HepG2 (cell line): ENCODE data around the gene COQ5. TPM values are rescaled to one million over a fixed set of nuclear protein-coding genes. Genes with fewer than 3 reads are reported as not detected.

Experiments
- BORCS8-MEF2B ChIP-seq: sonication (generic); formaldehyde crosslinking; IDR thresholded peaks from 2 replicates; pipeline ENCODE4 v1.8.0; 2022; ENCODE audit warnings: mild to moderate bottlenecking, missing genetic modification reagents
- FOXA3 ChIP-seq: IDR thresholded peaks from 2 replicates; pipeline ENCODE4 v1.6.1; 2016; ENCODE audit warnings: missing genetic modification reagents, missing compliant biosample characterization
- FOXP1 ChIP-seq, 2 experiments: fragments of 450-650 bp in 1 of 2; IDR thresholded peaks; 2 replicates each; pipeline ENCODE4 v1.6.1; 2017 to 2018; ENCODE audit warnings: antibody characterized with exemption in 1 of 2
- HDAC1 ChIP-seq: sonication (generic); formaldehyde crosslinking; IDR thresholded peaks from 2 replicates; pipeline ENCODE4 v1.5.1; 2020; ENCODE audit warnings: mild to moderate bottlenecking, missing genetic modification reagents
- HES4 ChIP-seq: sonication (generic); formaldehyde crosslinking; IDR thresholded peaks from 2 replicates; pipeline ENCODE4 v1.9.0; 2021; ENCODE audit warnings: mild to moderate bottlenecking, missing genetic modification reagents, borderline replicate concordance
- JUN ChIP-seq: sonication (generic); formaldehyde crosslinking; IDR thresholded peaks from 2 replicates; pipeline ENCODE4 v1.4.0; 2020; ENCODE audit warnings: mild to moderate bottlenecking, missing genetic modification reagents
- MYC ChIP-seq: sonication (generic); formaldehyde crosslinking; IDR thresholded peaks from 2 replicates; pipeline ENCODE4 v1.9.0; 2021; ENCODE audit warnings: missing genetic modification reagents, borderline replicate concordance
- ONECUT2 ChIP-seq: sonication (generic); formaldehyde crosslinking; IDR thresholded peaks from 2 replicates; pipeline ENCODE4 v1.4.0; 2020; ENCODE audit warnings: missing genetic modification reagents
- PRMT3 ChIP-seq: sonication (generic); formaldehyde crosslinking; IDR thresholded peaks from 2 replicates; pipeline ENCODE4 v1.8.1; 2022; ENCODE audit warnings: low read depth, mild to moderate bottlenecking, moderate library complexity, missing genetic modification reagents, borderline replicate concordance
- REPIN1 ChIP-seq: sonication (generic); formaldehyde crosslinking; IDR thresholded peaks from 2 replicates; pipeline ENCODE4 v1.8.0; 2022; ENCODE audit warnings: missing genetic modification reagents, low read depth, mild to moderate bottlenecking, borderline replicate concordance
- SNAI1 ChIP-seq: sonication (generic); formaldehyde crosslinking; IDR thresholded peaks from 2 replicates; pipeline ENCODE4 v1.5.0; 2020; ENCODE audit warnings: mild to moderate bottlenecking, missing genetic modification reagents, borderline replicate concordance
- SP4 ChIP-seq: sonication (generic); formaldehyde crosslinking; IDR thresholded peaks from 2 replicates; pipeline ENCODE4 v1.8.1; 2023; ENCODE audit warnings: mild to moderate bottlenecking, missing genetic modification reagents
- SRSF1 ChIP-seq: fragments of 200-400 bp; formaldehyde crosslinking; optimal IDR thresholded peaks from 2 replicates; pipeline ENCODE3; 2017; ENCODE audit warnings: mild to moderate bottlenecking, low read depth, low read length, moderate library complexity
- YEATS4 ChIP-seq: sonication (generic); formaldehyde crosslinking; IDR thresholded peaks from 2 replicates; pipeline ENCODE4 v1.4.0; 2020; ENCODE audit warnings: missing genetic modification reagents, borderline replicate concordance
- ZMYM2 ChIP-seq: sonication (generic); formaldehyde crosslinking; IDR thresholded peaks from 2 replicates; pipeline ENCODE4 v1.8.0; 2022; ENCODE audit warnings: mild to moderate bottlenecking, missing genetic modification reagents
- ZNF263 ChIP-seq: sonication (generic); formaldehyde crosslinking; IDR thresholded peaks from 2 replicates; pipeline ENCODE4 v1.4.0; 2020; ENCODE audit warnings: missing genetic modification reagents
- ZNF274 ChIP-seq: sonication (generic); formaldehyde crosslinking; IDR thresholded peaks from 2 replicates; pipeline ENCODE4 v1.5.1; 2020; ENCODE audit warnings: mild to moderate bottlenecking, missing genetic modification reagents
- ZNF367 ChIP-seq: sonication (generic); formaldehyde crosslinking; IDR thresholded peaks from 2 replicates; pipeline ENCODE4 v1.4.0; 2020; ENCODE audit warnings: missing genetic modification reagents, borderline replicate concordance
- ZNF563 ChIP-seq: sonication (generic); formaldehyde crosslinking; IDR thresholded peaks from 2 replicates; pipeline ENCODE4 v1.8.0; 2022; ENCODE audit warnings: mild to moderate bottlenecking, moderate library complexity, missing genetic modification reagents
- polyA plus RNA-seq, 8 experiments: library from polyadenylated mRNA; depleted of rRNA in 3 of 8; stranded (reverse) in 7 of 8; unstranded in 1 of 8; fragments of >200 nt; fragmentation: Illumina TruSeq in 4 of 8; extraction: Trizol in 4 of 8; gene quantifications; 2 replicates each; pipeline versions ENCODE4 v1.2.1 to v1.2.3, GENCODE V29; 2011 to 2016; ENCODE audit warnings: low read depth in 4 of 8, missing spikeins in 1 of 8, mixed read lengths in 1 of 8; ENCODE audit not compliant: insufficient read depth in 1 of 8
- total RNA-seq, 5 experiments: library from RNA; depleted of rRNA; stranded (reverse); fragments of >200 nt; fragmentation: Illumina TruSeq; extraction: Trizol; gene quantifications; 2 replicates each; pipeline ENCODE4 v1.2.3, GENCODE V29; 2016; ENCODE audit warnings: low read depth in 1 of 5
- TF ChIP-seq, protein P1 (sequence below): IDR thresholded peaks from 2 replicates; pipeline ENCODE4 v1.6.1; 2012; ENCODE audit warnings: low read depth, low read length, improper control_type of control experiment
- TF ChIP-seq, protein P2 (sequence below): sonication (generic); formaldehyde crosslinking; IDR thresholded peaks from 2 replicates; pipeline ENCODE4 v1.4.0; 2020; ENCODE audit warnings: missing genetic modification reagents, borderline replicate concordance
- TF ChIP-seq, protein P3 (sequence below): sonication (generic); formaldehyde crosslinking; IDR thresholded peaks from 2 replicates; pipeline ENCODE4 v1.4.0; 2020; ENCODE audit warnings: missing genetic modification reagents

COQ5 gene
- total and polyA plus RNA-seq, 2 of the 13 experiments (the other 11 are each of a cell fraction or from before 2014, with no cell fraction given): 36.4 to 41.5 TPM

DNA sequence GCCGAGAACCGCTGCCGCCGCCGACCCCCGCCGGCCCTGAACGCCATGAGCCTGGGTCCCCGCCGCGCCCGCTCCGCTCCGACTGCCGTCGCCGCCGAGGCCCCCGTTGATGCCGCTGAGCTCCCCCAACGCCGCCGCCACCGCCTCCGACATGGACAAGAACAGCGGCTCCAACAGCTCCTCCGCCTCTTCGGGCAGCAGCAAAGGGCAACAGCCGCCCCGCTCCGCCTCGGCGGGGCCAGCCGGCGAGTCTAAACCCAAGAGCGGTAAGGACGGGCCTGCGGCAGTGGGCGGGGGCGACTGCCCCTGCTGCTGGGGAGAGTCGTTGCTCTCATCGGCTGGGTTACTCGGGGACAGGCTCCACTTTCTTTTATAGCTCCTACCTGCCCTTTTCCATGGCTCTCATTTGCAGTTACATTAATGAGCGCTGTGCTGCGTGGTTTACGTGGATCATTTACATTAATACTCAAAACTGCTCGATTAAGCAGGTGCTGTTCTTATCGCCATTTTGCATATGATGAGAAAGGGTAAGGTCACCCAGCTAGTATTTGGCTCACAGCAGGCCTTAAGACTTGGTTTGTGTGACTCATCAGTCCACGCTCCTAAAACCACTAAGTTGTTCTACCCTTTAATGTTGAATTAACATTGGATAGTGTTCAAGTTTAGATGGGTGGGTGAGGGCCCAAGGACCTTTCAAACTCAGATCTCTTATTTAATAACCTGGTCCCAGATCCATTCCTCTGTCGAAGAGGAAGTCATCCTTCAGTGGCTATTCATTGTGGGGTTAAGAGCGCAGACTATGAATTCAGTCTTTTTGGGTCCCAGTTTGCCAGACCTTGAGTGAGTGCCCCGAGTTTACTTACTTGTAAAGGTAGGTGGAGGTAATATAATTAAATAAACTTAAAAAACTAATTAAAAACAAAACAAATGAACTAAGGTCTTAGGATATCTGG lies 6.0 kb upstream of the COQ5 start (continued):
- TF ChIP-seq, protein P1, sequence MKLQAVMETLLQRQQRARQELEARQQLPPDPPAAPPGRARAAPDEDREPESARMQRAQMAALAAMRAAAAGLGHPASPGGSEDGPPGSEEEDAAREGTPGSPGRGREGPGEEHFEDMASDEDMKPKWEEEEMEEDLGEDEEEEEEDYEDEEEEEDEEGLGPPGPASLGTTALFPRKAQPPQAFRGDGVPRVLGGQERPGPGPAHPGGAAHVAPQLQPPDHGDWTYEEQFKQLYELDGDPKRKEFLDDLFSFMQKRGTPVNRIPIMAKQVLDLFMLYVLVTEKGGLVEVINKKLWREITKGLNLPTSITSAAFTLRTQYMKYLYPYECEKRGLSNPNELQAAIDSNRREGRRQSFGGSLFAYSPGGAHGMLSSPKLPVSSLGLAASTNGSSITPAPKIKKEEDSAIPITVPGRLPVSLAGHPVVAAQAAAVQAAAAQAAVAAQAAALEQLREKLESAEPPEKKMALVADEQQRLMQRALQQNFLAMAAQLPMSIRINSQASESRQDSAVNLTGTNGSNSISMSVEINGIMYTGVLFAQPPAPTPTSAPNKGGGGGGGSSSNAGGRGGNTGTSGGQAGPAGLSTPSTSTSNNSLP: no peak
- no peak for TF ChIP-seq JUN
- no peak for TF ChIP-seq SNAI1 (CRISPR knock-in tag)
- no peak for TF ChIP-seq ZNF263 (CRISPR knock-in tag)
- 0 out of 2 replicates have a peak, but pooled peaks have one; percentile 15 for TF ChIP-seq FOXA3 (CRISPR knock-in tag)
- TF ChIP-seq, protein P2, sequence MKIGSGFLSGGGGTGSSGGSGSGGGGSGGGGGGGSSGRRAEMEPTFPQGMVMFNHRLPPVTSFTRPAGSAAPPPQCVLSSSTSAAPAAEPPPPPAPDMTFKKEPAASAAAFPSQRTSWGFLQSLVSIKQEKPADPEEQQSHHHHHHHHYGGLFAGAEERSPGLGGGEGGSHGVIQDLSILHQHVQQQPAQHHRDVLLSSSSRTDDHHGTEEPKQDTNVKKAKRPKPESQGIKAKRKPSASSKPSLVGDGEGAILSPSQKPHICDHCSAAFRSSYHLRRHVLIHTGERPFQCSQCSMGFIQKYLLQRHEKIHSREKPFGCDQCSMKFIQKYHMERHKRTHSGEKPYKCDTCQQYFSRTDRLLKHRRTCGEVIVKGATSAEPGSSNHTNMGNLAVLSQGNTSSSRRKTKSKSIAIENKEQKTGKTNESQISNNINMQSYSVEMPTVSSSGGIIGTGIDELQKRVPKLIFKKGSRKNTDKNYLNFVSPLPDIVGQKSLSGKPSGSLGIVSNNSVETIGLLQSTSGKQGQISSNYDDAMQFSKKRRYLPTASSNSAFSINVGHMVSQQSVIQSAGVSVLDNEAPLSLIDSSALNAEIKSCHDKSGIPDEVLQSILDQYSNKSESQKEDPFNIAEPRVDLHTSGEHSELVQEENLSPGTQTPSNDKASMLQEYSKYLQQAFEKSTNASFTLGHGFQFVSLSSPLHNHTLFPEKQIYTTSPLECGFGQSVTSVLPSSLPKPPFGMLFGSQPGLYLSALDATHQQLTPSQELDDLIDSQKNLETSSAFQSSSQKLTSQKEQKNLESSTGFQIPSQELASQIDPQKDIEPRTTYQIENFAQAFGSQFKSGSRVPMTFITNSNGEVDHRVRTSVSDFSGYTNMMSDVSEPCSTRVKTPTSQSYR: no peak
- no peak for TF ChIP-seq ZNF367 (CRISPR knock-in tag)
- no peak for TF ChIP-seq HES4 (CRISPR knock-in tag)
- no peak for TF ChIP-seq ONECUT2 (CRISPR knock-in tag)
- no peak for TF ChIP-seq PRMT3 (CRISPR knock-in tag)
- TF ChIP-seq ZNF274: 0 out of 2 replicates have a peak, but pooled peaks have one; percentile 32
- TF ChIP-seq BORCS8-MEF2B (CRISPR knock-in tag): peak; percentile 44; the same call in 1 of the 2 replicates
- TF ChIP-seq MYC: 0 out of 2 replicates have a peak, but pooled peaks have one; percentile 19
- TF ChIP-seq FOXP1 (IDR thresholded peaks at IDR 0.05): no peak
- TF ChIP-seq FOXP1 (CRISPR knock-in tag; IDR thresholded peaks at IDR 0.05): no peak
- TF ChIP-seq ZMYM2 (CRISPR knock-in tag): no peak
- TF ChIP-seq YEATS4 (CRISPR knock-in tag): no peak; the same call in 1 of the 2 replicates
- TF ChIP-seq, protein P3, sequence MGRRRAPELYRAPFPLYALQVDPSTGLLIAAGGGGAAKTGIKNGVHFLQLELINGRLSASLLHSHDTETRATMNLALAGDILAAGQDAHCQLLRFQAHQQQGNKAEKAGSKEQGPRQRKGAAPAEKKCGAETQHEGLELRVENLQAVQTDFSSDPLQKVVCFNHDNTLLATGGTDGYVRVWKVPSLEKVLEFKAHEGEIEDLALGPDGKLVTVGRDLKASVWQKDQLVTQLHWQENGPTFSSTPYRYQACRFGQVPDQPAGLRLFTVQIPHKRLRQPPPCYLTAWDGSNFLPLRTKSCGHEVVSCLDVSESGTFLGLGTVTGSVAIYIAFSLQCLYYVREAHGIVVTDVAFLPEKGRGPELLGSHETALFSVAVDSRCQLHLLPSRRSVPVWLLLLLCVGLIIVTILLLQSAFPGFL (CRISPR knock-in tag): no peak
- 0 out of 2 replicates have a peak, but pooled peaks have one; percentile 57 for TF ChIP-seq REPIN1 (CRISPR knock-in tag)
- no peak for TF ChIP-seq SRSF1
- TF ChIP-seq SP4 (CRISPR knock-in tag): 0 out of 2 replicates have a peak, but pooled peaks have one; percentile 12
- peak; percentile 67; the same call in 1 of the 2 replicates for TF ChIP-seq ZNF563
- 0 out of 2 replicates have a peak, but pooled peaks have one; percentile 24 for TF ChIP-seq HDAC1 (CRISPR knock-in tag)
